BJ (cell line): Measurements from ENCODE around the gene SORCS2. TPM values are rescaled to one million over a fixed set of nuclear protein-coding genes. Genes with fewer than 3 reads are reported as not detected.

ENCODE experiments used
- CTCF ChIA-PET: fragments of 350-600 bp; formaldehyde crosslinking; extraction: SDS; loops from one replicate; lab custom pipeline; 2021; ENCODE audit warnings: antibody characterized with exemption, inconsistent platforms; lab: Yijun Ruan, JAX
- POLR2A ChIA-PET: fragments of 300-600 bp; sonication (Branson Sonifier 250); formaldehyde crosslinking; extraction: SDS; loops from one replicate; lab custom pipeline; 2021; ENCODE audit warnings: antibody characterized with exemption; lab: Charles Lee
- DNase-seq: peaks from one replicate; pipeline ENCODE4 v3.0.0-alpha.2; 2011; ENCODE audit warnings: low read depth
- H3K27me3 ChIP-seq: 2 replicates; pipeline ENCODE4 v1.6.0; 2011; ENCODE audit warnings: low read length; ENCODE audit not compliant: control insufficient read depth, insufficient read depth
- H3K36me3 ChIP-seq: 2 replicates; pipeline ENCODE4 v1.5.1; 2011; ENCODE audit warnings: low read length; ENCODE audit not compliant: control insufficient read depth, insufficient read depth
- H3K4me3 ChIP-seq: 2 replicates; pipeline ENCODE4 v1.5.1; 2011; ENCODE audit warnings: low read depth, mild to moderate bottlenecking, control low read depth, low read length
- CTCF ChIP-seq: IDR thresholded peaks from 2 replicates; pipeline ENCODE4 v1.5.1; 2011; ENCODE audit warnings: low read depth, mild to moderate bottlenecking, control low read depth, inconsistent platforms, low read length, moderate library complexity; ENCODE audit not compliant: insufficient read depth
- polyA plus RNA-seq: library from polyadenylated mRNA; depleted of rRNA; stranded (reverse); fragments of >200 nt; gene quantifications from 2 replicates; pipeline ENCODE4 v1.2.3, GENCODE V29; 2011

The SORCS2 gene
- polyA plus RNA-seq, 1 experiment = 0.63 TPM

- CTCF ChIA-PET = no interaction called here
- peaks cover 19% of the 10 kb centered on the region for H3K27me3 ChIP-seq
- H3K36me3 ChIP-seq = no peaks in the 10 kb centered on the region
- TF ChIP-seq CTCF = no peak
- POLR2A ChIA-PET = no interaction called here
- DNase-seq = no peak
- no peak overlapping the region for H3K4me3 ChIP-seq
These were observed 177.2 kb downstream of the SORCS2 start for GRCh38 chr4:7369511-7369910.

- ChIA-PET CTCF (no interaction called here), POLR2A (no interaction called here)
- no peak for TF ChIP-seq CTCF
- Histone ChIP-seq H3K4me3 (no peak overlapping the region), H3K27me3 (peaks cover 18% of the 10 kb centered on the region), H3K36me3 (no peaks in the 10 kb centered on the region)
- DNase-seq = no peak
These were observed 177.7 kb downstream of the SORCS2 start for GRCh38 chr4:7370038-7370437.

- Histone ChIP-seq H3K36me3 (no peaks in the 10 kb centered on the region), H3K27me3 (peaks cover 13% of the 10 kb centered on the region), H3K4me3 (no peak overlapping the region)
- no peak for DNase-seq
- POLR2A ChIA-PET = no interaction called here
- CTCF ChIA-PET = interaction anchor here (1.2 to 1.4 kb wide), 2 partner anchors 13 to 36 kb away, joined by 3 read pairs; no protein-coding TSS in a partner anchor
- TF ChIP-seq CTCF = no peak
These were observed 179.0 kb downstream of the SORCS2 start for GRCh38 chr4:7371210-7371941.

DNA sequence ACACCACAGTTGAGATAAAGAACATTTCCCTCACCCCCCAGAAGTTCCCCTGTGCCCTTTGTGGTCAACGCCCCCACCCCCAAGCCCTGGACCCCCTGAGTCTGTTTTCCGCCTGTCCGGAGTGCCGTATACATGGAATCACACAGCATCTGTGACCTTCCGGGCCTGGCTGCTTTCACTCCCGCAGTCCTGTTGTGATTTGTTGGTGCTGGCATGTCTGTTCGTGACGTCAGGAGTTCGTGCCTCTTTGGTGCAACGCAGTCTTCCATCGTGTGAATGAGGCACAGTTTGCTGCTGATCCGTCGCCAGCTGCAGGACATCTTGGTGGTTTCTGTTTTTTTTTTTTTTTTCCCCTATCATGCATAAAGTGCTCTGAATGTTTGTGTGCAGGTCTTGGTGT, 180.3 kb downstream of the SORCS2 start:
- ChIA-PET CTCF (no interaction called here), POLR2A (no interaction called here)
- Histone ChIP-seq H3K27me3 (peaks cover 12% of the 10 kb centered on the region), H3K36me3 (no peaks in the 10 kb centered on the region), H3K4me3 (no peak overlapping the region)
- DNase-seq = no peak
- TF ChIP-seq CTCF = no peak

- ChIA-PET CTCF (no interaction called here), POLR2A (no interaction called here)
- DNase-seq = no peak
- TF ChIP-seq CTCF = no peak
- Histone ChIP-seq H3K36me3 (no peaks in the 10 kb centered on the region), H3K4me3 (no peak overlapping the region), H3K27me3 (peaks cover 15% of the 10 kb centered on the region)
These were observed 182.2 kb downstream of the SORCS2 start for GRCh38 chr4:7374571-7374970.
